Measurements from ENCODE around the gene QSOX2.

The QSOX2 gene

GRCh38 chr9:136204838-136205706 is 40.5 kb downstream of the QSOX2 start, which contains the start of gene LHX3:
LHX3 (minus strand) TSS chr9:136205128; CDS start chr9:136205012, 116 bp downstream.
- Histone ChIP-seq H3K36me3 (ENCODE audit: control insufficient read depth in 4 of 4, insufficient read depth in 4 of 4, low read length in 3 of 4) (peaks cover 0 to 28% (median 16%) of the 10 kb centered on the region in 4 experiments), H3K9me3 (ENCODE audit: control extremely low read depth in 1 of 5, control insufficient read depth in 4 of 5, insufficient read depth in 2 of 5, low read depth in 1 of 5, low read length in 4 of 5) (no peaks in the 10 kb centered on the region), H3K4me3 (ENCODE audit: control insufficient read depth in 1 of 7, extremely low read depth in 1 of 7, insufficient read depth in 4 of 7, low read depth in 2 of 7, low read length in 6 of 7) (no peak within 1 kb of the TSS), H3K27me3 (replicated peaks in 2 of 5; ENCODE audit: control insufficient read depth in 4 of 5, insufficient read depth in 5 of 5, low read length in 4 of 5) (peaks cover 0 to 57% (median 33%) of the 10 kb centered on the region in 5 experiments), H3K4me1 (ENCODE audit: control extremely low read depth in 1 of 4, control insufficient read depth in 4 of 4, insufficient read depth in 4 of 4, low read length in 3 of 4) (no peaks in the 10 kb centered on the region), H3K27ac (ENCODE audit: insufficient read depth in 1 of 2, low read depth in 1 of 2, low read length in 2 of 2, poor library complexity in 1 of 2, severe bottlenecking in 2 of 2) (no peak within 1 kb of the TSS)
- ChIA-PET CTCF (interaction anchor here (0.9 kb wide), 1 partner anchor 48 kb away, joined by 3 read pairs; no protein-coding TSS in a partner anchor), POLR2A (interaction anchor here (0.5 kb wide), 1 partner anchor 52 kb away, joined by 3 read pairs; no protein-coding TSS in a partner anchor)
- DNase-seq, result peak; percentile 11 to 56 (median 42)
- 13% methylated on average over 55 of the region's 70 CpGs for WGBS (ENCODE audit: insufficient coverage)

GRCh38 chr9:136204145-136204805 is 41.3 kb downstream of the QSOX2 start:
- Histone ChIP-seq H3K27ac (ENCODE audit: insufficient read depth in 1 of 2, low read depth in 1 of 2, low read length in 2 of 2, poor library complexity in 1 of 2, severe bottlenecking in 2 of 2) (no peak overlapping the region), H3K4me3 (ENCODE audit: control insufficient read depth in 1 of 7, extremely low read depth in 1 of 7, insufficient read depth in 4 of 7, low read depth in 2 of 7, low read length in 6 of 7) (no peak overlapping the region), H3K4me1 (ENCODE audit: control extremely low read depth in 1 of 4, control insufficient read depth in 4 of 4, insufficient read depth in 4 of 4, low read length in 3 of 4) (peaks cover 0 to under 1% (median 0%) of the 10 kb centered on the region in 4 experiments), H3K36me3 (ENCODE audit: control insufficient read depth in 4 of 4, insufficient read depth in 4 of 4, low read length in 3 of 4) (peaks cover 0 to 20% (median 12%) of the 10 kb centered on the region in 4 experiments), H3K9me3 (ENCODE audit: control extremely low read depth in 1 of 5, control insufficient read depth in 4 of 5, insufficient read depth in 2 of 5, low read depth in 1 of 5, low read length in 4 of 5) (no peaks in the 10 kb centered on the region), H3K27me3 (replicated peaks in 2 of 5; ENCODE audit: control insufficient read depth in 4 of 5, insufficient read depth in 5 of 5, low read length in 4 of 5) (peaks cover 0 to 65% (median 38%) of the 10 kb centered on the region in 5 experiments)
- ChIA-PET CTCF (no interaction called here), POLR2A (no interaction called here)
- no peak for DNase-seq
- WGBS (ENCODE audit: insufficient coverage), result 52% methylated on average over 18 of the region's 25 CpGs

GRCh38 chr9:136203408-136204144 is 42.0 kb downstream of the QSOX2 start:
- H3K36me3 ChIP-seq (ENCODE audit: control insufficient read depth in 4 of 4, insufficient read depth in 4 of 4, low read length in 3 of 4), result peaks cover 0 to 13% (median 8%) of the 10 kb centered on the region in 4 experiments
- ChIA-PET POLR2A (no interaction called here), CTCF (no interaction called here)
- H3K9me3 ChIP-seq (ENCODE audit: control extremely low read depth in 1 of 5, control insufficient read depth in 4 of 5, insufficient read depth in 2 of 5, low read depth in 1 of 5, low read length in 4 of 5), result no peaks in the 10 kb centered on the region
- H3K4me1 ChIP-seq (ENCODE audit: control extremely low read depth in 1 of 4, control insufficient read depth in 4 of 4, insufficient read depth in 4 of 4, low read length in 3 of 4), result peaks cover 0 to 3% (median 0%) of the 10 kb centered on the region in 4 experiments
- H3K27me3 ChIP-seq (replicated peaks in 2 of 5; ENCODE audit: control insufficient read depth in 4 of 5, insufficient read depth in 5 of 5, low read length in 4 of 5), result peaks cover 0 to 70% (median 38%) of the 10 kb centered on the region in 5 experiments
- no peak overlapping the region for H3K4me3 ChIP-seq (ENCODE audit: control insufficient read depth in 1 of 7, extremely low read depth in 1 of 7, insufficient read depth in 4 of 7, low read depth in 2 of 7, low read length in 6 of 7)
- WGBS (ENCODE audit: insufficient coverage), result 15% methylated on average over 27 of the region's 33 CpGs
- H3K27ac ChIP-seq (ENCODE audit: insufficient read depth in 1 of 2, low read depth in 1 of 2, low read length in 2 of 2, poor library complexity in 1 of 2, severe bottlenecking in 2 of 2), result no peak overlapping the region
- DNase-seq, result no peak

- ChIA-PET CTCF (no interaction called here), POLR2A (no interaction called here)
- peaks cover 0 to 5% (median 0%) of the 10 kb centered on the region in 4 experiments for H3K4me1 ChIP-seq (ENCODE audit: control extremely low read depth in 1 of 4, control insufficient read depth in 4 of 4, insufficient read depth in 4 of 4, low read length in 3 of 4)
- peaks cover 0 to 78% (median 41%) of the 10 kb centered on the region in 5 experiments for H3K27me3 ChIP-seq (replicated peaks in 2 of 5; ENCODE audit: control insufficient read depth in 4 of 5, insufficient read depth in 5 of 5, low read length in 4 of 5)
- peaks cover 0 to 9% (median 4%) of the 10 kb centered on the region in 4 experiments for H3K36me3 ChIP-seq (ENCODE audit: control insufficient read depth in 4 of 4, insufficient read depth in 4 of 4, low read length in 3 of 4)
- no peak overlapping the region for H3K4me3 ChIP-seq (ENCODE audit: control insufficient read depth in 1 of 7, extremely low read depth in 1 of 7, insufficient read depth in 4 of 7, low read depth in 2 of 7, low read length in 6 of 7)
- DNase-seq, result no peak
- H3K9me3 ChIP-seq (ENCODE audit: control extremely low read depth in 1 of 5, control insufficient read depth in 4 of 5, insufficient read depth in 2 of 5, low read depth in 1 of 5, low read length in 4 of 5), result no peaks in the 10 kb centered on the region
- WGBS (ENCODE audit: insufficient coverage), result 11% methylated on average over 76 of the region's 99 CpGs
- no peak overlapping the region for H3K27ac ChIP-seq (ENCODE audit: insufficient read depth in 1 of 2, low read depth in 1 of 2, low read length in 2 of 2, poor library complexity in 1 of 2, severe bottlenecking in 2 of 2)
These were observed 42.9 kb downstream of the QSOX2 start for GRCh38 chr9:136202454-136203407.

DNA sequence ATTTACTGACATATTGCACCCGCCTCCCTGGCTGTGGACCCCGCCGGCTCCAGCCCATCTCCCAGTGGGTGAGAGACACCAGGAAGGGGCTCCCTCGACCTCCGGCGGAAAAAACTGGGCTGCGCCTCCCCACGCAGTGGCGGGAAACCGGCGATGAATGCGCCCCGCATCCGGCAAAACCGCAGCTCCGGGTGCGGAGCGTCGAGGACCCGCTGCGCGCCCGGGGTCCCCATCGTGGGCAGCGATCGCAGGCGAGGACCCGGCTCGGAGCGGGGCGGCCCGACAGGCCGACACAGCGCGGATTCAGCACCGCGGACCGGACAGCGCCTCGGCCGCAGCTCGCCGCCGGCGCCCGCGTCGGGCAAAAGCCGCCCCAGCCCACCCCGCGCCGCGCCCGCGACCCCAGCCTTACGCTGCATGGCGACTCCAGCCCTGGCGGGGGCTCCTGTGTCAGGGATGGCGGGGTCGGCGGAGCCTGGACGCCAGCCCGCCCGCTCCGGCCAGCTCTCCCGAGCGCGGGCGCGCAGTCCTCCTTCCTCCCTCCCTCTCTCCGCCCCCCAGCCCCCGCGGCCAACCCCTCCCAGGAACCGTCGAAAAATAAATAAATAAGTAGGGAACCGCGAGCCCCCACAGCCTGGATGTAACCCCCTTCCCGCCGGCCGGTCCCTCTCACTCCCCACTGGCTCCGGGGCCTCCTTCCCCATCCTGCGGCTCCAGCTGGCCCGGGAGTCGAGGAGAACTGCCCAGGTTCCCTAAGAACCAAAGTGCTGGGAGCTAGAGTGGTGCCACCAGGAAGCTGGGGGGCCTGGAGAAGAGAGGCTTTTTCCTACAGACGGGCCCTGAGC is 43.8 kb downstream of the QSOX2 start:
- Histone ChIP-seq H3K27ac (ENCODE audit: insufficient read depth in 1 of 2, low read depth in 1 of 2, low read length in 2 of 2, poor library complexity in 1 of 2, severe bottlenecking in 2 of 2) (no peak overlapping the region), H3K27me3 (replicated peaks in 2 of 5; ENCODE audit: control insufficient read depth in 4 of 5, insufficient read depth in 5 of 5, low read length in 4 of 5) (peaks cover 0 to 87% (median 43%) of the 10 kb centered on the region in 5 experiments), H3K4me1 (ENCODE audit: control extremely low read depth in 1 of 4, control insufficient read depth in 4 of 4, insufficient read depth in 4 of 4, low read length in 3 of 4) (peaks cover 0 to 5% (median 0%) of the 10 kb centered on the region in 4 experiments), H3K4me3 (ENCODE audit: control insufficient read depth in 1 of 7, extremely low read depth in 1 of 7, insufficient read depth in 4 of 7, low read depth in 2 of 7, low read length in 6 of 7) (no peak overlapping the region), H3K9me3 (ENCODE audit: control extremely low read depth in 1 of 5, control insufficient read depth in 4 of 5, insufficient read depth in 2 of 5, low read depth in 1 of 5, low read length in 4 of 5) (no peaks in the 10 kb centered on the region), H3K36me3 (ENCODE audit: control insufficient read depth in 4 of 4, insufficient read depth in 4 of 4, low read length in 3 of 4) (peaks cover 0 to 4% (median 4%) of the 10 kb centered on the region in 4 experiments)
- peak; percentile 22 to 63 (median 60) for DNase-seq
- POLR2A ChIA-PET, result no interaction called here
- CTCF ChIA-PET, result no interaction called here
- WGBS (ENCODE audit: insufficient coverage), result 4% methylated on average over 70 of the region's 85 CpGs
